Umbilical cord (tissue), 2 donors: ENCODE results near the gene NT5E. TPM values are rescaled to one million over a fixed set of nuclear protein-coding genes. Genes with fewer than 3 reads are reported as not detected.

ENCODE experiments used
- DNase-seq: peaks from one replicate; pipeline ENCODE4 v3.0.0-alpha.2; 2015; ENCODE audit warnings: low spot score
- total RNA-seq: library from RNA; depleted of rRNA; stranded (reverse); fragments of >200 nt; gene quantifications from one replicate; pipeline ENCODE4 v1.2.3, GENCODE V29; 2014; ENCODE audit warnings: low replicate concordance; ENCODE audit not compliant: insufficient read depth

Gene NT5E
- total RNA-seq, 1 donor from 2014 or later: 27.4 TPM

- DNase-seq: no peak
These were observed 10.5 kb downstream of the NT5E start for GRCh38 chr6:85460154-85460920.

- DNase-seq: no peak
These were observed 11.3 kb downstream of the NT5E start for GRCh38 chr6:85460921-85461797.

DNA sequence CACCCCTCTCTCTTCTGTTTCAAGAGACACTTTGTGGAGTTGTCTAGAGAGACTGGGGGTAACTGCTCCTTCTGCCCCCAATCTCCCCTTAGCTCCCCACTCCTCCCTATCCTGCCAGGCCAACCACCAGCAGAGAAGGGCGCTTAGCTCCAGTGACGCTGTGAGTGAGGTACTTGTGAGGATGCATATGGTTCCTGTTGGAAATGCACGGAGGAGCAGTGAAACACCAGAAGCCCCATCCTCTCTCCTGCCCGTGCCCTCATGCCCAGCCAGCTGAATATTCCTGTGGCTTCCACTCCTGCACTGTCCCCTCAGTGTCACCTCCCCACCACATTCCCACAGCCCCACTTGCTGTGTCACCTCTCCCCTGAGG, 11.9 kb downstream of the NT5E start:
- DNase-seq: no peak

DNA sequence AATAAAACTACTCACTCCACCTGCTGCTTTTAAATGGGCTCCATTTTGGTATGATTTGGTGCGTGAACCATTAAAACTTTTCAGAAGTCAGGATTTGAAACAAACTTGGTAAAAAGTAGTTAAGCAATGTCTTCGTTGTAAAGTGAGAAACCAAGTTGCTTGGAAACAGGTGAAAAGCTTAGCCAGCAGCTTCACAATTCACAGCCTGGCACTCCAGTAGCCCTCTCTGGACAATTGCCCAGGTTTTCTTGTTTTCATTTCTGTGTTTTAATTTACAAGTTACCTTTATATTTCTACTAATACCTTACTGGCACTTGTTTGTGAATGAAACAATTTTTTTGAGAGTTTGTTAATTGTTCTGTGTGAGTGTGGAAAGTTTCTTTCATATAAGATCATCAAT, 12.8 kb downstream of the NT5E start:
- DNase-seq: no peak

- no peak for DNase-seq
These were observed 13.9 kb downstream of the NT5E start for GRCh38 chr6:85463621-85464259.

- DNase-seq: peak; percentile 56
These were observed 14.4 kb downstream of the NT5E start for GRCh38 chr6:85464260-85464644.

GRCh38 chr6:85464722-85465150, 14.9 kb downstream of the NT5E start:
- DNase-seq: no peak

DNA sequence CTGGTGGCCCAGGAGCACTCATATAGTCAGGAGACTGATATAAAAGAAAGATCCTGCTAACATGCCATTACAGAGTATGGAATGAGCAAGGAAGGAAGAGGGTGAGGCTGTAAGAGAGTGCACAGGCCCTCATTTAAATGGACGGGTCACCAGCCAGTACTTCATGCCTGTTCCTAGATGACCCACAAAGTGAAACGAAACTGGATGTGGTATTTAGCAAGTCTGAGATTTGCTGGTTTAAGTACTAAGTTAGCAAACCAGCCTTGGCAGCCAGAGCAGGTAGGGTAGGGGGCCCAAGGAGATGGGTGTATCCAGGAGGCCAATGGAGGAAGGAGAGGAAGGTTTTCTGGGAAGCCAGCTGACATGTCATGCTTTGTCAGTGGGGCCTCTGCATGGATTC, 15.9 kb downstream of the NT5E start:
- no peak for DNase-seq

GRCh38 chr6:85468326-85468725, 18.4 kb downstream of the NT5E start:
- no peak for DNase-seq

DNA sequence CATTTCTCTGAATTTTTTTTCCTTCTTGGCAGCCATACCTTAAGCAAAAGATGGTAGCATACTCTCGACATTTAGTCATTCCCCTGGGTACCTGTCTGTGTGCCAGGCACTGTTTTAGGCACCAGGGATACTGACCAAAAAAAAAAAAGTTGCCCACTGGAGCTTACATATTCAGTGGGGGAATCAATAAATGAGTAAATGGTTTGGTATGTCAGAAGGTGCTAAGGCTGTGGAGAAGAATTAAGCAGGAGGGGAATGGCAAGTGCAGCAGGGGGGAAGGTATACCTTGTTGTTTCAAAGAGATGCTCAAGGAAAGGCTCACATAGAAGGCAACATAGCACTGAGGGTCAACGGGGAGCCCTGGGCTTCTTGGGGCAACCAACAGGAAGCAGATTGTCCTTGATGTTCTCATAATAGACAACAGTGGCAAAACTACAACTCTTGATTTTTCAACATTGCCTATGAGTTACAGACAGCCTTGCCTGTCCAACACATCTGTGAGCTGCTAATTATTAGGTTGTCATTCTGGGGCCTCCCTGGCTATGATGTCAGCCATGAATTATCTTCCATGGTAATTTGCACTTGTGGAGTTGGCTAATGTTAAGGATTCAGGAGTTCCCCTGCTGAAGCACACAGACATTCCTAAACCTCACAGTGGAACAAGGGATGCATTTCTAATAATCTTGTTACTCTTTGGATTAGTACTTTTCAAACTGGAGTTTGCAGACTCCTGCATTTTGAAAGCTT, 19.6 kb downstream of the NT5E start:
- DNase-seq: no peak

- no peak for DNase-seq
These were observed 20.1 kb downstream of the NT5E start for GRCh38 chr6:85470023-85470410.

DNA sequence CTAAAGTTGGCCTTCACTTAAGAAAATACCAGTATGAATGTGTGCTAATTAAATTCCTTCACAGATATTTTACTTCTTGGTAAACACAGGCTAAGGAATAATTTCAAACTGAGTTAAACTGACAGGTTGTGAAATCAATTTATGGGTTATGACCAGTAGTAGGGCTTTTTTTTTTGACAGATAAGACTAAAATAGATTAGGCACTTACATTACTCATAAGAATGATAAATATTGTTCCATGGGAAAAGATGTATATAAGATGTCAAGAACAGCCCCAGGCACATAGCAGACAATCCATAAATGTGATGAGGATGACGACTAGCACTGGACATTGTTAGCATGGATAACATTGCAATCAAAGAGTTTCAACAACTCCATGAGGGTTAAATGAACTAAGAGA, 22.9 kb downstream of the NT5E start:
- peak; percentile 41 for DNase-seq

- no peak for DNase-seq
These were observed 23.9 kb downstream of the NT5E start for GRCh38 chr6:85473748-85474147.

GRCh38 chr6:85476532-85476931, 26.6 kb downstream of the NT5E start:
- DNase-seq: no peak

- no peak for DNase-seq
These were observed 29.3 kb downstream of the NT5E start for GRCh38 chr6:85479208-85479607.

GRCh38 chr6:85482206-85482904, 32.5 kb downstream of the NT5E start:
- peak; percentile 39 for DNase-seq

DNA sequence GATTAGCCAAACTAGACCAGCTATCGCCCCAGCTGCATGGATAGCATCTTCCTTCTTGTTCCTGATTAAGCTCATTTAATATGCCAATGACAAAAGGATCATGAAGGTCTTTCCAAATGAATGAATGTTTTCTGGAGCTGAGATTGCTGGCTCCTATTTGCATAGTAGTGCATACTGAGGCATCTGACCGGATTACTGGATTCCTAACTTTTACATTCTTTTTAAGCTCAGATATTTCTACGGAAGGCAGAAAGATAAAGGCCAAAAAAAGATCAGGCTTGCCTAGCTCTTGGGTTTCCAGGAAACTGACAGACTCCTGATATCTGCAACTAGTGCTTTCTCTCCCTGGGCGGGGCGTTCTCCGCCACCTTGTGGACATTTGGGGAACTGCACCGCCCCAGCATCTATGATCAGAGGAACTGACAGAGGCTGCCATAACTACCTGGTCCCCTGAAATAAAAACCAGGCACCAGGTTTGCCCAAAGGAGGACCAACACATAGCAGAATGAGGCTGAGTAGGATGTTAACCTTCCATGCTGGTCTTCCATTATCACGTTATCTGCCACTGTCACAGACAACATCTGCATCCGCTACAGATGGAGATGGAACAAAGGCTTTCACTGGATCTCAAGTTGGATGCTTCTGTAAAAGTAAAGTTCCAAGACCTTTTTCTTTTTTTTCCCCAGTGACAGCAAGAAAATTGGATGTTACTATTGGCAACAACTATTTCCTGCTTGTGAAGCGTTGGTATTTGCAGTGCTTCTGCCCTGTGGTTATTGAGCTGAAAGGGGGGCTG, 33.2 kb downstream of the NT5E start:
- DNase-seq: peak; percentile 79

DNA sequence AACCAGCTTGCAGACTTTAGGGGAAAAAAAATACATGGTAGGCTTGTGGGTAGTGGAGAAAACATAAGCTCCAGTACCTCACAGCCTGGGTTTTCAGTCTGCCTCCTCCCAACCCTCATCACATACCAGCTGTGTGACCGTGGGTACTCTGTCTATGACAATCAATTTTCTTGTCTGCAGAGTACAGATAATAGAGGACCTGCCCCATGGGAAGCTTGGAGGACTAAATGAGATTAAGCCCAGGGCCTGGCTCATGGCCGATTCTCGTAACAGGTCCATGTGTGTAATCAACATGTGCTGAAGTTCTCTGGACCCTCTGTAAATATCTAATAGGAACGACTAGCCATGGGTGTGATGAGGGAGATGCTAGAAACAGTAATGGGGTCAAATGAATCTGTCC, 34.0 kb downstream of the NT5E start:
- no peak for DNase-seq

DNA sequence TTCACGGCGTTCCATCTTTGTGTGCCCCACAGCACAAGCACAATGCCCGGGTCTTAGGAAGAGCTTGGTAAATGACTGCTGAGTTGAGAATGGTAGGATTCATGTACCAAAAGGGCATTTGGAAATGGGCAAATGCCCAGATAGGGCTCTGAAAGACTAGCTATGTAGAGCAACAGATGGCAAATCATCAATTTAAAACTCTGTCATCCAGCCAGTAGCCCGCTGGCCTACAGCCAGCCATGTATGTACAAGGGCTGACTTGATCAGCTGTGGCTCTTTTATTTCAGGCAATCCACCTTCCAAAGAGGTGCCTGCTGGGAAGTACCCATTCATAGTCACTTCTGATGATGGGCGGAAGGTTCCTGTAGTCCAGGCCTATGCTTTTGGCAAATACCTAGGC, 35.1 kb downstream of the NT5E start:
- no peak for DNase-seq

DNA sequence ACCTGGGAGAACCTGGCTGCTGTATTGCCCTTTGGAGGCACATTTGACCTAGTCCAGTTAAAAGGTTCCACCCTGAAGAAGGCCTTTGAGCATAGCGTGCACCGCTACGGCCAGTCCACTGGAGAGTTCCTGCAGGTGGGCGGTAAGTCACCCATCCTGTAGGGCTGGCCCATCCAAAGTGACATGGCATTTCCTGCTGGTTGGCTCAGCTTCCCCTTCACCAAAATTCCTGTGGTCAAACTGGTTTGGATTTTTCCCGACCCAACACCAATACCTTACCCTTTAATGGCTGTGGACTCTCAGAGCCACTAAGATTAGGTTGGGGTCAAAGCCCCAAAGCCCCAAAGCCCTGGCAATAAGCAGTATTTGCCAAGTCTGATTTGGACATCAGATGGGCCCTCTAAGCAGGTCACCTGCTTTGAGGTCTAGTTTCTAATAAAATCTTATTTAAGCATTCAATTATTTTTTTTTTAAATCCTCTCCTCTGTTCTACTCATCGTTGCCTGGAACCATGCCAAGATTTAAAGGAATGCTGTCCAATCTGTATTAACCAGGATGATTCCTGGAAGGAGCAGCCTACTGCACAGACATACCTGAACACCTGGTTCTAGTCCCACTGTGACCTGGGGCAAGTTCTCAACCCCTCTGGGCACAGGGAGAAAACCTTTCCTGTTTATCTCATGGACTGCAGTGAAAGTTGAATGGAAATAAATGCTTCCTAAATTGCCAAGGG, 40.8 kb downstream of the NT5E start:
- DNase-seq: no peak
